GM21723 (cell line): Measurements from ENCODE around the gene BRD7.

ENCODE experiments used
- ATAC-seq: cut with Tn5 transposase; IDR thresholded peaks from one replicate; pipeline ENCODE4 v1.9.1; 2021; ENCODE audit warnings: mild to moderate bottlenecking, moderate library complexity; ENCODE audit not compliant: unreplicated experiment

Gene BRD7

GRCh38 chr16:50324345-50324744, 44.4 kb downstream of the BRD7 start:
- ATAC-seq = no peak

DNA sequence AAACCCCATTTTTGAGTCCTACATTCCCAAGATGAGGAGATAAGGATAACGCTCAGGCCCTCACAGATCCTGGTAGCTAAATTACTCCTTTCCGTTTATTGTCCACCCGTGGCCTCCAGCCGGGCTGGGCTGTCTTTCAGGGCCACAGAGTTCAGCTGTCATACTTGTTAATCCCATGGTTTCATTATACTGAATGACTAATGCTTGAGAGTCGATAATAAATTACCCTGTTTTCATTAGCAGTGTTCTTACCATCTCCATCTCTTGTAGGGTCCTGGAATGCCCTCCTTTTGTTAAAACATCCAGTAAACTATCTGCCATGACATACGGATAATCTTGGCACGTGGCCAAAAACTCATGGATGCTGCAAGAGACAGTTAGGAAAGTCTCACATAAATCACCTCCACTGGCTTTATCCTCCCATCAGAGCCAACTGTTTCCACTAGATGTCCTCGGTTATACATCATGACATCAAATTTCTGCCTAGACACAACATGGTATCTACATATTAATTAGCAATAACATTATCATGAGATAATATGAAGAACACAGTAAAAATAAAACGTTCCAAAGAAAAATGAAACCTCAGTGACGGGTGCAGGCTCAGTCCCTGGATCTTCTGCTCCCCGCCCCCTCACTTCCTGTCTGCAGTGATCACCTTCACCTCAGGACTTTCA, 45.3 kb downstream of the BRD7 start:
- ATAC-seq = no peak

GRCh38 chr16:50322333-50322732, 46.5 kb downstream of the BRD7 start:
- ATAC-seq = no peak

- ATAC-seq = no peak
These were observed 48.5 kb downstream of the BRD7 start for GRCh38 chr16:50320310-50320709.

GRCh38 chr16:50318796-50319578, 49.8 kb downstream of the BRD7 start:
- no peak for ATAC-seq

- ATAC-seq = no peak
These were observed 51.7 kb downstream of the BRD7 start for GRCh38 chr16:50316848-50317630.

- ATAC-seq = no peak
These were observed 52.5 kb downstream of the BRD7 start for GRCh38 chr16:50316102-50316847.

GRCh38 chr16:50315346-50315997, 53.3 kb downstream of the BRD7 start:
- no peak for ATAC-seq

DNA sequence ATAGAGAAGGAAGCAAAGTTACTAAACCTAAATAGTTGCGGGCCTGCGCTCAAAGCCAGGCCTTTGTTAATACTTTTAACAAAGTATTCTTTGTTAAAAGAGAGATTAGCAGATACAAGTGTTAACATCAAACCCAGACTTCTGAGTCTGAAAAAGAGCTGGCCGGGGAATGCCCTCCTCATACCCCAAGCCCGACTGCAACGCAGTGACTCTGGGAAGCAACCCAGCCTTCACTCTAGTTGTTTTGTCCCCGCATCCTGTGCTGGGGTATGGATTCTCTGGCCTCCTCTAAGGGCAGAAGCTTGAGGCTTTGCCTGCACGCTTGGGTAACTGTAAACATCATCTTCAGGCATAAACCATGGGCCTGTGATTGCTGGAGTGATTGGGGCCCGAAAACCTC, 54.1 kb downstream of the BRD7 start:
- ATAC-seq = no peak

GRCh38 chr16:50313596-50314478, 55.0 kb downstream of the BRD7 start:
- ATAC-seq = no peak

GRCh38 chr16:50311891-50312501, 56.8 kb downstream of the BRD7 start:
- no peak for ATAC-seq

DNA sequence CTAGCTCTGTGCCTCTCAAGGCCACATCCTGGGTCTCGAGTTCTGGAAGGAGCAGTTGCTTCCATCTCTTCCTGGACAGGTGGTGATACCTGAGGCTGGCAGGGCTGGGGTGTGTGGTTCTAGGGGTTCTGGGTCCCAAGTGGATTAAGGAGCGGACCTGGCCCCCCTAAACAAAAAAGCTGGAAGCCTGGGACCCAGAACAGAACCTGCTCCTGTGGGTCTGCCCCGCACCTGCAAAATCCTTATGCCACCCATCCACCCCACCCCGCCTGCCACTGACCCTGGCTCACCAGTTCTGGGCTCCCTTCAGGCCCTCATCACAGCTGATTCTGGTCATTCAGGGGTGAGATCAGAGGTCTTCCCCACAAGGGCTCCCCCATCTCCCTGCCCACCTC, 57.7 kb downstream of the BRD7 start:
- ATAC-seq = no peak

DNA sequence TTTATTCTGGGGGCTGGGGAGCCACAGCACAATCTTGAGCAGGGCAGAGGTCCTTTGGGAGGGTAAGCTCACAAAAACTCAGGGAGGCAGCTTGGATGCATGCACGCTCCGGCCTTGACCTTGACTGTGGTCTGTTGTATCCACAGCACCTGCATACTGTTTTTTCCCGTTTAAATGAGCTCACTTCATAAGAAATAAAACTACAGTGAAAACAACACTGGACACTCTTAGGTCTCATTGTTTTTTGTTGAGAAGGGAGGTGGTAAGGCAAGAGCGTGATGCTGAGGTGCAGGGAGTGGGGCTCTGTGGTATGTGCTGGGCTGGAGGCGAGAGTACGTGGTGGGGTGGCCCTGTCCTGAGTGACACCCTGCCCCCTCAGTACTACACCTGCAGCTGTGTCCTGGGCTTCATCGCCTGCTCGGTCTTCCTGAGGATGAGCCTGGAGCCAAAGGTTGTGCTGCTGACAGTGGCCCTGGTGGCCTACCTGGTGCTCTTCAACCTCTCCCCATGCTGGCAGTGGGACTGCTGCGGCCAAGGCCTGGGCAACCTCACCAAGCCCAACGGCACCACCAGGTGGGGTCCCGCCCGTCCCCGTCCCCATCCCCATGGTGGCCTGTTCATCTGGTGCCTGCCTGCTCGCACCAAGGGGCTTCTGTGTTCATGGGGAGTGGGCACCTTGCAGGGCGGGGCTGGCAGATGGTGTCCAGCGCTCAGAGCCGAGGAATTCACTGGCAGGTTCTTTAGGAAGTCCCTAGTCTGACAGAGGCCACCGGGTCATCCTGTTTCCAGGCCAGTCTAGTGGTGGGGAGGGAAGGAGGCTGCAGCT, 58.3 kb downstream of the BRD7 start:
- ATAC-seq = no peak

DNA sequence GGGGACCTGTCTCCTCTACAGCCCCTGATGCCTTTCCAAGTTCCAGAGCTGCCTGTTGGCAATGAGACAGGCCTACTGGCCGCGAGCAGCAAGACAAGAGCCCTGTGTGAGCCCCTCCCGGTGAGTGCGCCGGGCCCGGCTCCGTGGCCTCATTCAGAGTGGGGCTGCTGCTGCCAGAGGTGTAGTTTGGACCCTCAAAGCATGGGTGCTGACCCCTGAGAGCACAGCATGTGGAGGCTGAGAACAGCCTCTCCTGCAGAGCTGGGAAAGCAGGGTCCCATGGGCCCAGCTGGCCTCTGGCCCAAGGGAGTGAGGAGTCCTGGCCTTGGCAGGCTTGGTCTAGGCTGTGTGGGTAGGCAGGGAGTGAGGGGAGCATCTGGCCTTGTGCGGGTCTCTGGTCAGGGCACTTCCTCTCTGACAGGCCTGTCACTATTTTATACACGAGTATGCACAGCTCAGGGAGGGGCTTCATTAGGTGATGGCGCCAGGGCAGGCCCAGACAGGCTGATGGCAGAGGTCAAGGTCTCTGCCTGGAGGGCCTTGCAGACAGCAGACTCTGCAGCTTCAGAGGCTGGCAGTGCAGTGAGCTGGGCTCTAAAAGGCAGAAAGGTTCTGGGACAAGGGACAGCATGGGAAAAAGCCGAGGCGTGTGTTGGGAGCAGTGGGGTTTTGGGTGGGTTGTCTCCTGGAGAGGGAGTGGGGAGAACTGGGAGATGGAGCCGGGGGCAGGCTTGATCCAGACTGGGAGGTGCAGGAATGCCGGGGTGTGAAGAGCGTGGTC, 59.1 kb downstream of the BRD7 start:
- no peak for ATAC-seq

- ATAC-seq = no peak
These were observed 59.6 kb downstream of the BRD7 start for GRCh38 chr16:50309156-50309526.

GRCh38 chr16:50308237-50308965, 60.4 kb downstream of the BRD7 start:
- ATAC-seq = no peak

- ATAC-seq = no peak
These were observed 62.5 kb downstream of the BRD7 start for GRCh38 chr16:50306287-50306686.
